Gastroesophageal sphincter (tissue), 4 donors: ENCODE data around the gene SLC7A7. TPM values are rescaled to one million over a fixed set of nuclear protein-coding genes. Genes with fewer than 3 reads are reported as not detected.
"Not testable (repeated sequence)": the region's sequence is repeated elsewhere in the genome, so short reads cannot be mapped to it uniquely, and the experiment has no call there.

ENCODE experiments used
- ATAC-seq: fragments of 150-250 bp; one replicate; pipeline ENCODE4 v1.9.1; 2016; ENCODE audit warnings: mild to moderate bottlenecking, moderate library complexity
- H3K27ac ChIP-seq, 4 donors: fragments of 200-600 bp; sonication (generic) in 3 of 4; 1 replicate in 3 of 4; 2 replicates in 1 of 4; pipeline ENCODE4 v1.5.1; 2016 to 2019
- H3K27me3 ChIP-seq: fragments of 200-600 bp; sonication (generic); one replicate; pipeline ENCODE4 v1.5.1; 2019
- H3K36me3 ChIP-seq, 2 donors: fragments of 200-600 bp; sonication (generic); one replicate each; pipeline ENCODE4 v1.5.1; 2019; ENCODE audit warnings: control low read depth in 1 of 2
- H3K4me1 ChIP-seq, 3 donors: fragments of 200-600 bp; sonication (generic); 1 replicate in 2 of 3; 2 replicates in 1 of 3; pipeline ENCODE4 v1.5.1; 2016 to 2019; ENCODE audit warnings: control low read depth in 2 of 3
- H3K4me3 ChIP-seq, 2 donors: fragments of 200-600 bp; sonication (generic); one replicate each; pipeline ENCODE4 v1.5.1; 2019; ENCODE audit warnings: mild to moderate bottlenecking in 1 of 2, moderate library complexity in 1 of 2
- H3K9me3 ChIP-seq, 3 donors: fragments of 200-600 bp; sonication (generic); one replicate each; pipeline ENCODE4 v1.5.1; 2017 to 2019; ENCODE audit warnings: control low read depth in 2 of 3
- EP300 ChIP-seq: sonication (generic); formaldehyde crosslinking; IDR thresholded peaks from one replicate; pipeline ENCODE4 v1.6.1; 2017; ENCODE audit warnings: antibody characterized with exemption, mild to moderate bottlenecking
- POLR2A ChIP-seq, 2 donors: fragments of 450-650 bp; IDR thresholded peaks; one replicate each; pipeline ENCODE4 v1.6.1; 2017; ENCODE audit warnings: antibody characterized with exemption in 2 of 2, mild to moderate bottlenecking in 2 of 2, moderate library complexity in 1 of 2
- POLR2AphosphoS5 ChIP-seq: sonication (generic); formaldehyde crosslinking; IDR thresholded peaks from one replicate; pipeline ENCODE4 v1.6.1; 2017; ENCODE audit warnings: antibody characterized with exemption
- WGBS, 2 donors: methylation state at CpG; one replicate each; pipeline ENCODE4 v1.1.5; 2018; ENCODE audit warnings: low coverage in 1 of 2; 5-methylcytosine and 5-hydroxymethylcytosine counted together
- total RNA-seq, 4 donors: library from RNA; depleted of rRNA; stranded (reverse); fragments of >200 nt; gene quantifications; one replicate each; pipeline ENCODE4 v1.1.0, GENCODE V29; 2016
- TF ChIP-seq, protein P1 (sequence below), 4 experiments: fragments of 200-600 bp in 2 of 4; fragments of 450-650 bp in 2 of 4; sonication (generic) in 1 of 4; IDR thresholded peaks; one replicate each; pipeline ENCODE4 v1.5.1; 2017 to 2019; ENCODE audit warnings: antibody characterized with exemption in 4 of 4, mild to moderate bottlenecking in 2 of 4, moderate library complexity in 2 of 4

SLC7A7 gene
- total RNA-seq, 4 donors from 2014 or later, result 8.1 to 36.6 (median 23.4) TPM

GRCh38 chr14:22766457-22767322 is 48.5 kb downstream of the SLC7A7 start, which contains the start of gene OXA1L:
TSS of gene OXA1L (plus strand) at chr14:22766688. CDS start at chr14:22766702, 14 bp downstream.
- peaks cover 5 to 25% (median 16%) of the 10 kb centered on the region in 3 donors for H3K4me1 ChIP-seq
- peak within 1 kb of the TSS; percentile 73 to 94 for H3K4me3 ChIP-seq
- peak within 1 kb of the TSS; percentile 73 to 87 (median 85) for H3K27ac ChIP-seq
- no peaks in the 10 kb centered on the region for H3K27me3 ChIP-seq
- peaks cover 10 to 47% of the 10 kb centered on the region in 2 donors for H3K36me3 ChIP-seq
- peaks cover 0 to 9% (median 0%) of the 10 kb centered on the region in 3 donors for H3K9me3 ChIP-seq
- 0 to 1% methylated on average over 19 to 20 of the region's 56 CpGs for WGBS, 2 donors
- peak; percentile 94 for ATAC-seq
- TF ChIP-seq POLR2A (IDR thresholded peaks at IDR 0.05) (peak; percentile 60 to 76), EP300 (no peak), POLR2AphosphoS5 (peak; percentile 81)
- TF ChIP-seq, protein P1, sequence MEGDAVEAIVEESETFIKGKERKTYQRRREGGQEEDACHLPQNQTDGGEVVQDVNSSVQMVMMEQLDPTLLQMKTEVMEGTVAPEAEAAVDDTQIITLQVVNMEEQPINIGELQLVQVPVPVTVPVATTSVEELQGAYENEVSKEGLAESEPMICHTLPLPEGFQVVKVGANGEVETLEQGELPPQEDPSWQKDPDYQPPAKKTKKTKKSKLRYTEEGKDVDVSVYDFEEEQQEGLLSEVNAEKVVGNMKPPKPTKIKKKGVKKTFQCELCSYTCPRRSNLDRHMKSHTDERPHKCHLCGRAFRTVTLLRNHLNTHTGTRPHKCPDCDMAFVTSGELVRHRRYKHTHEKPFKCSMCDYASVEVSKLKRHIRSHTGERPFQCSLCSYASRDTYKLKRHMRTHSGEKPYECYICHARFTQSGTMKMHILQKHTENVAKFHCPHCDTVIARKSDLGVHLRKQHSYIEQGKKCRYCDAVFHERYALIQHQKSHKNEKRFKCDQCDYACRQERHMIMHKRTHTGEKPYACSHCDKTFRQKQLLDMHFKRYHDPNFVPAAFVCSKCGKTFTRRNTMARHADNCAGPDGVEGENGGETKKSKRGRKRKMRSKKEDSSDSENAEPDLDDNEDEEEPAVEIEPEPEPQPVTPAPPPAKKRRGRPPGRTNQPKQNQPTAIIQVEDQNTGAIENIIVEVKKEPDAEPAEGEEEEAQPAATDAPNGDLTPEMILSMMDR (IDR thresholded peaks at IDR 0.05), result no peak

DNA sequence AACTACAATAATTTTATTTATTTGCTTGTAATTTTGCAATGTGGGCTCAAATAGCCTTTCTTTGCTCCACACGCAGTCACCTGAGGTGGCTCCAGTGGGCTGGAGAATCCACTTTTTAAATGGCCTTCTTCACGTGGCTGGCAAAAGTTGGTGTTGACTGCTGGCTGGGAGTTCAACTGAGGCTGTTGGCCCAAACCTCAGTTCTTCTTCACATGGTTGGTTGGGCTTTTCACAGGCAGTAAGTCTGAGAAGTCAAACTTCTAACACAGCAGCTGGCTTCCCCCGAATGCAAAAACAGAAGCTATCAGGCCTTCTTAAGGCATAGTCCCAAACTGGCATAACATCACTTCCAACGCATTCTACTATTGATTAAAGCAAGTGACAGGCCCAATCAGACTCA is 50.9 kb downstream of the SLC7A7 start:
- TF ChIP-seq POLR2A (IDR thresholded peaks at IDR 0.05) (no peak), EP300 (no peak), POLR2AphosphoS5 (no peak)
- TF ChIP-seq, protein P1 (IDR thresholded peaks at IDR 0.05), result no peak
- peaks cover 5 to 25% (median 16%) of the 10 kb centered on the region in 3 donors for H3K4me1 ChIP-seq
- H3K27ac ChIP-seq, result no peak overlapping the region
- H3K36me3 ChIP-seq, result peaks cover 0 to 24% of the 10 kb centered on the region in 2 donors
- H3K4me3 ChIP-seq, result no peak overlapping the region
- peaks cover 0 to 14% (median 0%) of the 10 kb centered on the region in 3 donors for H3K9me3 ChIP-seq
- H3K27me3 ChIP-seq, result no peaks in the 10 kb centered on the region
- 41 to 59% methylated on average over 3 to 4 of the region's 4 CpGs for WGBS, 2 donors
- ATAC-seq, result no peak

GRCh38 chr14:22761734-22762133 is 53.5 kb downstream of the SLC7A7 start:
- H3K36me3 ChIP-seq, result peaks cover 0 to 8% of the 10 kb centered on the region in 2 donors
- 100% methylated on average over 1 of the region's 1 CpG for WGBS, 2 donors
- peaks cover 0 to 9% (median 6%) of the 10 kb centered on the region in 3 donors for H3K4me1 ChIP-seq
- ATAC-seq, result no peak
- TF ChIP-seq POLR2A (IDR thresholded peaks at IDR 0.05) (no peak), EP300 (no peak), POLR2AphosphoS5 (no peak)
- TF ChIP-seq, protein P1 (IDR thresholded peaks at IDR 0.05), result no peak
- peaks cover 0 to 14% (median 0%) of the 10 kb centered on the region in 3 donors for H3K9me3 ChIP-seq
- no peak overlapping the region for H3K27ac ChIP-seq
- no peak overlapping the region for H3K4me3 ChIP-seq
- H3K27me3 ChIP-seq, result no peaks in the 10 kb centered on the region

DNA sequence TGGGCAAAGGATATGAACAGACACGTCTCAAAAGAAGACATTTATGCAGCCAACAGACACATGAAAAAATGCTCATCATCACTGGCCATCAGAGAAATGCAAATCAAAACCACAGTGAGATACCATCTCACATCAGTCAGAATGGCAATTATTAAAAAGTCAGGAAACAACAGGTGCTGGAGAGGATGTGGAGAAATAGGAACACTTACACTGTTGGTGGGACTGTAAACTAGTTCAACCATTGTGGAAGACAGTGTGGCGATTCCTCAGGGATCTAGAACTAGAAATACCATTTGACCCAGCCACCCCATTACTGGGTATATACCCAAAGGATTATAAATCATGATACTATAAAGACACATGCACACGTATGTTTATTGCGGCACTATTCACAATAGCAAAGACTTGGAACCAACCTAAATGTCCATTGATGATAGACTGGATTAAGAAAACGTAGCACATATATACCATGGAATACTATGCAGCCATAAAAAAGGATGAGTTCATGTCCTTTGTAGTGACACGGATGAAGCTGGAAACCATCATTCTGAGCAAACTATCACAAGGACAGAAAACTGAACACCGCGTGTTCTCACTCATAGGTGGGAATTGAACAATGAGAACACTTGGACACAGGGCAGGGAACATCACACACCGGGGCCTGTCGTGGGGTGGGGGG is 57.1 kb downstream of the SLC7A7 start:
- H3K27me3 ChIP-seq, H3K4me3 ChIP-seq, ATAC-seq, H3K27ac ChIP-seq, H3K4me1 ChIP-seq, H3K36me3 ChIP-seq: not testable (repeated sequence)
- 80 to 93% methylated on average over 8 of the region's 10 CpGs for WGBS, 2 donors
- peaks cover 0 to 14% (median 0%) of the 10 kb centered on the region in 3 donors for H3K9me3 ChIP-seq

DNA sequence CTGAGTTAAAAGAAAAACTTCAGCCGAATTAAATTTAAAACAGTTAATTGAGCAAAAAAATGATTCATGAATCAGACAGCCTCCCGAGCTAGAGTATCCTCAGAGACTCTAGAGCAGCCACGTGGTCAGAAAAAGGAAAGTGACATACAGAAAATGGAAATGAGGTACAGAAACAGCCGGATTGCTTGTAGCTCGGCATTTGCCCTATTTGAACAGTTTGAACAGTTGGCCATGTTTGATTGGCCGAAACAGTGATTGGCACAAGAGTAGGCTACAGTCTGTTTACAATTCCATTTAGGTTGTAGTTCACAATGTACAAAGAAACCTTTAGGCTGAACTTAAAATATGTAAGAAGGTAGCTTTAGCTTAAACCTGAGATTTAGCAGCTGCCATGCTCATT is 61.6 kb downstream of the SLC7A7 start:
- Histone ChIP-seq H3K36me3 (no peaks in the 10 kb centered on the region), H3K27ac (no peak overlapping the region), H3K4me1 (no peaks in the 10 kb centered on the region), H3K4me3 (no peak overlapping the region), H3K9me3 (no peaks in the 10 kb centered on the region), H3K27me3 (no peaks in the 10 kb centered on the region)
- 52 to 68% methylated on average over 3 to 6 of the region's 6 CpGs for WGBS, 2 donors
- no peak for TF ChIP-seq POLR2AphosphoS5
- TF ChIP-seq EP300, result no peak
- TF ChIP-seq, protein P1 (IDR thresholded peaks at IDR 0.05), result no peak
- no peak for TF ChIP-seq POLR2A (IDR thresholded peaks at IDR 0.05)
- no peak for ATAC-seq
